ENCODE data around the gene DNAJB8.

The DNAJB8 gene

DNA sequence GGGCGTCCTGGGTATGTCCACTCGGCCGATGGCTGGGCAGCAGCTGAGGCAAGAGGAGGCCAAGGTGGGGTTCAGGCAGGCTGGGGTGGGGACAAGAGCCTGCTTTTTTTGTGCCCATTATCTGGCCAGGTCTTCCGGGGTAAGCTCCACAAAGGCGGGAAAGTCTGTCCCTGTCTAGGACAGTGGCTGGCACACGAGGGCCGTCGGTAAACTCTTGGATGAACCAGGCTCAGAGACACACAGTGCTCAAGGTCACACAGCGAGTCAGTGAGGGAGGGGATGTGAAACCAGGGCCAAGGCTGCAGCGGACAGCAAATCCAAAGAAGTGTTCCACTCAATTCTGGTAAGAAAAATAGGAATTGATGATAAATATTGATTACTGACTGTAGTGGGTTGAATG lies 2.9 kb downstream of the DNAJB8 start:
- H3K79me1 ChIP-seq (ENCODE audit: low read depth, low read length), result no peaks in the 10 kb centered on the region
- H4K91ac ChIP-seq (ENCODE audit: low read depth, low read length, poor library complexity), result no peak overlapping the region
- peaks cover 0 to 2% of the 10 kb centered on the region in 2 donors for H3K4me1 ChIP-seq (ENCODE audit: control insufficient read depth in 2 of 2, insufficient read depth in 1 of 2, low read depth in 1 of 2, low read length in 2 of 2)
- peaks cover 0 to 2% of the 10 kb centered on the region in 2 donors for H3K9me3 ChIP-seq (replicated peaks in 1 of 2; ENCODE audit: control insufficient read depth in 2 of 2, insufficient read depth in 1 of 2, low read depth in 1 of 2, low read length in 2 of 2)
- H3K4me3 ChIP-seq (ENCODE audit: low read length in 2 of 2), result no peak overlapping the region
- no peak overlapping the region for H3K27ac ChIP-seq (replicated peaks; ENCODE audit: low read length)
- peak overlapping the region; percentile 25 for H3K23ac ChIP-seq (ENCODE audit: low read depth, low read length, poor library complexity)
- H3K27me3 ChIP-seq (ENCODE audit: control insufficient read depth in 3 of 3, insufficient read depth in 3 of 3, low read depth in 1 of 3, low read length in 3 of 3), result peaks cover 0 to 81% (median 2%) of the 10 kb centered on the region in 3 experiments
- no CpG with 5 or more reads among the region's 10 CpGs for whole genome bisulfite sequencing, 2 donors (ENCODE audit: extremely low coverage in 2 of 2, insufficient read length in 2 of 2, insufficient replicate concordance in 1 of 2)
- peak overlapping the region; percentile 24 for H2BK12ac ChIP-seq (ENCODE audit: low read length)
- no peak overlapping the region for H3K4me2 ChIP-seq (ENCODE audit: insufficient read depth, low read length, poor library complexity, severe bottlenecking)
- peak overlapping the region; percentile 12 for H2BK120ac ChIP-seq (ENCODE audit: low read depth, low read length)
- peak overlapping the region; percentile 54 for H3K18ac ChIP-seq (ENCODE audit: low read length)
- no peak for DNase-seq (ENCODE audit: low spot score)
- peak overlapping the region; percentile 36 for H2AK5ac ChIP-seq (ENCODE audit: low read depth, low read length)
- no peak overlapping the region for H3K9ac ChIP-seq (ENCODE audit: low read depth, low read length, poor library complexity)
- H2AFZ ChIP-seq (ENCODE audit: low read length), result no peak overlapping the region
- no peaks in the 10 kb centered on the region for H3K36me3 ChIP-seq (replicated peaks in 1 of 2; ENCODE audit: control insufficient read depth in 2 of 2, insufficient read depth in 2 of 2, low read length in 2 of 2)
- H2BK15ac ChIP-seq (ENCODE audit: low read length), result peak overlapping the region; percentile 51
- H4K8ac ChIP-seq (ENCODE audit: low read depth, low read length), result no peak overlapping the region
- no peak overlapping the region for H3K14ac ChIP-seq (ENCODE audit: low read length)
- H3K4ac ChIP-seq (ENCODE audit: low read length), result no peak overlapping the region
- H2BK5ac ChIP-seq (ENCODE audit: low read length), result no peak overlapping the region

DNA sequence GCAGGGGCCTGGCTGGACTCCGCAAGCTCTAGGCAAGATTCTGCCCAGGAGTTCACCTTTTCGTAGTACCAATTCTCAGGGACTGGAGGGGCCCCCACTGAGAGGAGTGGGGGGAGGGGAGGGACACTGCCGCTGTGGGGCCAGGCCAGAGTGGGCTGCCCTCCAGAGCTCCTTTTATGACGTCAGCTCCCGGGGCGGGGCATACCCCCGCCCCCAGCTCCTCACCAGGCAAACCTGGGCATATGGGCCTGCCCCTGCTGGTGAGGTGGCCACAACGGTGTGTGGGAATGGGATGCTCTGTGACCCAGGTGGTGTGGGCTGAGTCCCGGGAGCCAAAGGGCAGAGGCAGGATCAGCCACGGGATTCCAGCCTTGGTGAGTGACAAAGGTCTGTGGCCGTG lies 3.3 kb downstream of the DNAJB8 start:
- H3K14ac ChIP-seq (ENCODE audit: low read length), result no peak overlapping the region
- peak overlapping the region; percentile 25 for H3K23ac ChIP-seq (ENCODE audit: low read depth, low read length, poor library complexity)
- peak overlapping the region; percentile 51 for H2BK15ac ChIP-seq (ENCODE audit: low read length)
- H3K79me1 ChIP-seq (ENCODE audit: low read depth, low read length), result no peaks in the 10 kb centered on the region
- H2BK5ac ChIP-seq (ENCODE audit: low read length), result peak overlapping the region; percentile 46
- H3K18ac ChIP-seq (ENCODE audit: low read length), result no peak overlapping the region
- H3K4me1 ChIP-seq (ENCODE audit: control insufficient read depth in 2 of 2, insufficient read depth in 1 of 2, low read depth in 1 of 2, low read length in 2 of 2), result peaks cover 0 to 2% of the 10 kb centered on the region in 2 donors
- DNase-seq (ENCODE audit: low spot score), result no peak
- H3K4me2 ChIP-seq (ENCODE audit: insufficient read depth, low read length, poor library complexity, severe bottlenecking), result no peak overlapping the region
- H2AK5ac ChIP-seq (ENCODE audit: low read depth, low read length), result peak overlapping the region; percentile 36
- H4K8ac ChIP-seq (ENCODE audit: low read depth, low read length), result no peak overlapping the region
- WGBS, 2 donors (ENCODE audit: extremely low coverage in 2 of 2, insufficient read length in 2 of 2, insufficient replicate concordance in 1 of 2), result no CpG with 5 or more reads among the region's 11 CpGs
- peaks cover 0 to 82% (median 2%) of the 10 kb centered on the region in 3 experiments for H3K27me3 ChIP-seq (ENCODE audit: control insufficient read depth in 3 of 3, insufficient read depth in 3 of 3, low read depth in 1 of 3, low read length in 3 of 3)
- peak overlapping the region; percentile 12 for H2BK120ac ChIP-seq (ENCODE audit: low read depth, low read length)
- H3K4ac ChIP-seq (ENCODE audit: low read length), result no peak overlapping the region
- peak overlapping the region; percentile 24 for H2BK12ac ChIP-seq (ENCODE audit: low read length)
- no peak overlapping the region for H4K91ac ChIP-seq (ENCODE audit: low read depth, low read length, poor library complexity)
- H2AFZ ChIP-seq (ENCODE audit: low read length), result no peak overlapping the region
- H3K4me3 ChIP-seq (ENCODE audit: low read length in 2 of 2), result no peak overlapping the region
- no peaks in the 10 kb centered on the region for H3K36me3 ChIP-seq (replicated peaks in 1 of 2; ENCODE audit: control insufficient read depth in 2 of 2, insufficient read depth in 2 of 2, low read length in 2 of 2)
- no peak overlapping the region for H3K27ac ChIP-seq (replicated peaks; ENCODE audit: low read length)
- H3K9ac ChIP-seq (ENCODE audit: low read depth, low read length, poor library complexity), result no peak overlapping the region
- H3K9me3 ChIP-seq (replicated peaks in 1 of 2; ENCODE audit: control insufficient read depth in 2 of 2, insufficient read depth in 1 of 2, low read depth in 1 of 2, low read length in 2 of 2), result peaks cover 0 to 2% of the 10 kb centered on the region in 2 donors

DNA sequence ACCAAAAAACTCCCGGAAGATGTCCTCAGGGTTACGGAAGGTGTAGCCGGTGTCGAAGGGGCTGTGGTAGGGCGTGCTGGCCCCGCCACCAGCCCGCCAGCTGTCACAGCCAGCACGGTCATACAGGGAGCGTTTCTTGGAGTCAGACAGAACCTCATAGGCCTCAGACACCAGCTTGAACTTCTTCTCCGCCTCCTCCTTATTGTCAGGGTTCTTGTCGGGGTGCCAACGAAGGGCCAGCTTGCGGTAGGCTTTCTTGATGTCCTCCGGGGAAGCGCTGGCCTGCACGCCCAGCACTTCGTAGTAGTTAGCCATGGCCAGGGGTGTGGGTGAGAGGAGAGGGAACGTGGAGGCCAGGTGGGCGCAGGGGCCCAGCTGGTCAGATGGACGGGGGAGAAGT lies 3.8 kb downstream of the DNAJB8 start:
- no peak for DNase-seq (ENCODE audit: low spot score)
- Histone ChIP-seq H3K4me2 (ENCODE audit: insufficient read depth, low read length, poor library complexity, severe bottlenecking) (no peak overlapping the region), H3K9ac (ENCODE audit: low read depth, low read length, poor library complexity) (no peak overlapping the region), H3K27ac (replicated peaks; ENCODE audit: low read length) (no peak overlapping the region), H4K91ac (ENCODE audit: low read depth, low read length, poor library complexity) (no peak overlapping the region), H3K36me3 (replicated peaks in 1 of 2; ENCODE audit: control insufficient read depth in 2 of 2, insufficient read depth in 2 of 2, low read length in 2 of 2) (no peaks in the 10 kb centered on the region), H4K8ac (ENCODE audit: low read depth, low read length) (no peak overlapping the region), H2AFZ (ENCODE audit: low read length) (no peak overlapping the region), H3K9me3 (replicated peaks in 1 of 2; ENCODE audit: control insufficient read depth in 2 of 2, insufficient read depth in 1 of 2, low read depth in 1 of 2, low read length in 2 of 2) (peaks cover 0 to 2% of the 10 kb centered on the region in 2 donors), H3K18ac (ENCODE audit: low read length) (no peak overlapping the region), H2BK12ac (ENCODE audit: low read length) (no peak overlapping the region), H3K4ac (ENCODE audit: low read length) (no peak overlapping the region), H2BK15ac (ENCODE audit: low read length) (peak overlapping the region; percentile 51), H3K79me1 (ENCODE audit: low read depth, low read length) (no peaks in the 10 kb centered on the region), H3K27me3 (ENCODE audit: control insufficient read depth in 3 of 3, insufficient read depth in 3 of 3, low read depth in 1 of 3, low read length in 3 of 3) (peaks cover 0 to 82% (median 2%) of the 10 kb centered on the region in 3 experiments), H3K14ac (ENCODE audit: low read length) (no peak overlapping the region), H3K23ac (ENCODE audit: low read depth, low read length, poor library complexity) (no peak overlapping the region), H2AK5ac (ENCODE audit: low read depth, low read length) (peak overlapping the region; percentile 45), H2BK5ac (ENCODE audit: low read length) (peak overlapping the region; percentile 46), H2BK120ac (ENCODE audit: low read depth, low read length) (peak overlapping the region; percentile 20), H3K4me1 (ENCODE audit: control insufficient read depth in 2 of 2, insufficient read depth in 1 of 2, low read depth in 1 of 2, low read length in 2 of 2) (peaks cover 0 to 2% of the 10 kb centered on the region in 2 donors), H3K4me3 (ENCODE audit: low read length in 2 of 2) (no peak overlapping the region)
- no CpG with 5 or more reads among the region's 20 CpGs for WGBS, 2 donors (ENCODE audit: extremely low coverage in 2 of 2, insufficient read length in 2 of 2, insufficient replicate concordance in 1 of 2)

DNA sequence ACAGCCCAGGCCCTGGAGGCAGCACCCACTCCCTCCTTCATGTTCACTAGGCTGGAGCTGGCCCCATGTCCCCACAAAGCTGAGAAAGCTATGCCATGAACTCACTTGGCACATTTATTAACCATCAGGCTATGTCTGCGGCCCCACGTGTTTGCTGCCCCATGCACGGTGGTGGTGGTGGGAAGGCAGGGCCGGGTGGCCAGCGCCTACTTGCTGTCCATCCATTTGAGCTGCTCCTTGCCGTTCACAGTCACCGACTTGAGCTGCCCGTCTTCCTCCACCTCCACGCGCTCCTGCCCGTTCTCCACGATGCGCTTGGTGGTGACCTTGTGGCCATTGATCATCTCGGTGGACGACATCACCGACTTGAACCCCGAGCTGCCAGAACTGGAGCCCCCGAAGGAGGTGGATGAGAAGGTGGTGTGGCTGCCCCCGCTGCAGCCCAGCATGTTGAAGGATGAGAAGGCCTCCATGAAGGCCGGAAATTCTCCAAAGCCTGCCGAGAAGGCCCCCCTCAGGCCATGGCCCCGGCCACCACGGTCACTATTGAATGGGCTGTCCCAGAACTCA lies 4.3 kb downstream of the DNAJB8 start:
- H2BK15ac ChIP-seq (ENCODE audit: low read length), result peak overlapping the region; percentile 10
- peaks cover 0 to 2% of the 10 kb centered on the region in 2 donors for H3K4me1 ChIP-seq (ENCODE audit: control insufficient read depth in 2 of 2, insufficient read depth in 1 of 2, low read depth in 1 of 2, low read length in 2 of 2)
- H2BK12ac ChIP-seq (ENCODE audit: low read length), result no peak overlapping the region
- H3K4me3 ChIP-seq (ENCODE audit: low read length in 2 of 2), result no peak overlapping the region
- H2BK120ac ChIP-seq (ENCODE audit: low read depth, low read length), result peak overlapping the region; percentile 29
- DNase-seq (ENCODE audit: low spot score), result no peak
- no peak overlapping the region for H3K14ac ChIP-seq (ENCODE audit: low read length)
- no CpG with 5 or more reads among the region's 23 CpGs for WGBS, 2 donors (ENCODE audit: extremely low coverage in 2 of 2, insufficient read length in 2 of 2, insufficient replicate concordance in 1 of 2)
- peak overlapping the region; percentile 46 for H2BK5ac ChIP-seq (ENCODE audit: low read length)
- no peaks in the 10 kb centered on the region for H3K36me3 ChIP-seq (replicated peaks in 1 of 2; ENCODE audit: control insufficient read depth in 2 of 2, insufficient read depth in 2 of 2, low read length in 2 of 2)
- no peak overlapping the region for H3K4ac ChIP-seq (ENCODE audit: low read length)
- H4K8ac ChIP-seq (ENCODE audit: low read depth, low read length), result no peak overlapping the region
- peaks cover 0 to 2% of the 10 kb centered on the region in 2 donors for H3K9me3 ChIP-seq (replicated peaks in 1 of 2; ENCODE audit: control insufficient read depth in 2 of 2, insufficient read depth in 1 of 2, low read depth in 1 of 2, low read length in 2 of 2)
- peak overlapping the region; percentile 45 for H2AK5ac ChIP-seq (ENCODE audit: low read depth, low read length)
- peaks cover 0 to 81% (median 2%) of the 10 kb centered on the region in 3 experiments for H3K27me3 ChIP-seq (ENCODE audit: control insufficient read depth in 3 of 3, insufficient read depth in 3 of 3, low read depth in 1 of 3, low read length in 3 of 3)
- H3K79me1 ChIP-seq (ENCODE audit: low read depth, low read length), result no peaks in the 10 kb centered on the region
- H3K4me2 ChIP-seq (ENCODE audit: insufficient read depth, low read length, poor library complexity, severe bottlenecking), result no peak overlapping the region
- H3K27ac ChIP-seq (replicated peaks; ENCODE audit: low read length), result no peak overlapping the region
- peak overlapping the region; percentile 71 for H3K18ac ChIP-seq (ENCODE audit: low read length)
- no peak overlapping the region for H4K91ac ChIP-seq (ENCODE audit: low read depth, low read length, poor library complexity)
- no peak overlapping the region for H2AFZ ChIP-seq (ENCODE audit: low read length)
- H3K9ac ChIP-seq (ENCODE audit: low read depth, low read length, poor library complexity), result no peak overlapping the region
- no peak overlapping the region for H3K23ac ChIP-seq (ENCODE audit: low read depth, low read length, poor library complexity)
